Neural cell (in vitro differentiated cells): ENCODE measurements around the gene HOXA4. TPM values are rescaled to one million over a fixed set of nuclear protein-coding genes. Genes with fewer than 3 reads are reported as not detected.

Experiments used
- H2AFZ ChIP-seq: fragments of 200-600, 300-800 bp; sonication (generic), shearing (Covaris generic); 2 replicates; pipeline ENCODE4 v1.6.0; 2014; ENCODE audit warnings: low read depth, mild to moderate bottlenecking, antibody characterized with exemption, low read length, moderate library complexity
- H3F3A ChIP-seq: fragments of 200-600 bp; shearing (Covaris generic); 2 replicates; pipeline ENCODE4 v1.6.1; 2016; ENCODE audit warnings: mild to moderate bottlenecking, moderate library complexity, mixed read lengths, antibody characterized with exemption, low read length; ENCODE audit not compliant: insufficient read depth, poor library complexity, severe bottlenecking
- H3K27ac ChIP-seq: fragments of 200-600, 300-800 bp; sonication (generic), shearing (Covaris generic); 2 replicates; pipeline ENCODE4 v1.5.1; 2014; ENCODE audit warnings: mild to moderate bottlenecking, low read length, moderate library complexity
- H3K27me3 ChIP-seq: fragments of 300-800, 200-600 bp; sonication (generic), shearing (Covaris generic); 2 replicates; pipeline ENCODE4 v1.6.0; 2014; ENCODE audit warnings: mild to moderate bottlenecking, low read depth, low read length, moderate library complexity; ENCODE audit not compliant: insufficient read depth
- H3K36me3 ChIP-seq: fragments of 300-800, 200-600 bp; sonication (generic), shearing (Covaris generic); 2 replicates; pipeline ENCODE4 v1.5.1; 2014; ENCODE audit warnings: mild to moderate bottlenecking, antibody characterized with exemption, low read length, moderate library complexity; ENCODE audit not compliant: insufficient read depth
- H3K4me2 ChIP-seq: fragments of 300-800, 200-600 bp; sonication (generic), shearing (Covaris generic); 2 replicates; pipeline ENCODE4 v1.6.0; 2014; ENCODE audit warnings: mild to moderate bottlenecking, low read length
- H3K4me3 ChIP-seq: fragments of 300-800, 200-600 bp; sonication (generic), shearing (Covaris generic); 2 replicates; pipeline ENCODE4 v1.5.1; 2014; ENCODE audit warnings: mild to moderate bottlenecking, low read length, moderate library complexity
- H3K79me2 ChIP-seq: fragments of 200-600 bp; shearing (Covaris generic); replicated peaks from 2 replicates; pipeline ENCODE4 v1.6.0; 2014; ENCODE audit warnings: mild to moderate bottlenecking, low read length, moderate library complexity; ENCODE audit not compliant: insufficient read depth
- H3K9ac ChIP-seq: fragments of 300-800, 200-600 bp; sonication (generic), shearing (Covaris generic); 2 replicates; pipeline ENCODE4 v1.6.1; 2016; ENCODE audit warnings: mild to moderate bottlenecking, low read length, mixed read lengths
- H3K9me2 ChIP-seq: fragments of 200-600 bp; shearing (Covaris generic); 2 replicates; pipeline ENCODE4 v1.6.1; 2016; ENCODE audit warnings: mild to moderate bottlenecking, low read length, mixed read lengths; ENCODE audit not compliant: insufficient read depth
- H3K9me3 ChIP-seq: fragments of 200-600, 300-800 bp; sonication (generic), shearing (Covaris generic); 2 replicates; pipeline ENCODE4 v1.6.1; 2016; ENCODE audit warnings: mild to moderate bottlenecking, mixed run types, low read length, moderate library complexity, mixed read lengths
- H4K20me1 ChIP-seq: fragments of 200-600 bp; shearing (Covaris generic); 2 replicates; pipeline ENCODE4 v1.6.1; 2016; ENCODE audit warnings: mild to moderate bottlenecking, mixed run types; ENCODE audit not compliant: insufficient read depth
- CTCF ChIP-seq: fragments of 450-650 bp; IDR thresholded peaks from 2 replicates; pipeline ENCODE4 v1.5.1; 2014; ENCODE audit warnings: antibody characterized with exemption, mild to moderate bottlenecking, moderate library complexity; ENCODE audit not compliant: poor library complexity, severe bottlenecking
- EP300 ChIP-seq: fragments of 450-650 bp; conservative IDR thresholded peaks from 2 replicates; pipeline ENCODE4 v1.6.1; 2014; ENCODE audit warnings: antibody characterized with exemption, mild to moderate bottlenecking, moderate library complexity; ENCODE audit not compliant: poor library complexity, severe bottlenecking
- EZH2 ChIP-seq: fragments of 200-600, 300-800 bp; shearing (Covaris generic), sonication (generic); IDR thresholded peaks from 2 replicates; pipeline ENCODE4 v1.6.1; 2014; ENCODE audit warnings: antibody characterized with exemption, low read length, borderline replicate concordance, mild to moderate bottlenecking; ENCODE audit not compliant: insufficient read depth, poor library complexity, severe bottlenecking
- MXI1 ChIP-seq: fragments of 450-650 bp; conservative IDR thresholded peaks from 2 replicates; pipeline ENCODE4 v1.6.1; 2014; ENCODE audit warnings: antibody characterized with exemption, mild to moderate bottlenecking; ENCODE audit not compliant: poor library complexity, severe bottlenecking
- POLR2AphosphoS5 ChIP-seq: IDR thresholded peaks from 2 replicates; pipeline ENCODE4 v1.6.1; 2012
- RAD21 ChIP-seq: fragments of 450-650 bp; conservative IDR thresholded peaks from 2 replicates; pipeline ENCODE4 v1.6.1; 2014; ENCODE audit warnings: antibody characterized with exemption, mild to moderate bottlenecking, moderate library complexity
- REST ChIP-seq: IDR thresholded peaks from 2 replicates; pipeline ENCODE4 v1.6.1; 2012; ENCODE audit warnings: borderline replicate concordance
- SMC3 ChIP-seq: fragments of 450-650 bp; conservative IDR thresholded peaks from 2 replicates; pipeline ENCODE4 v1.6.1; 2014; ENCODE audit warnings: antibody characterized with exemption, mild to moderate bottlenecking, moderate library complexity; ENCODE audit not compliant: poor library complexity
- TAF1 ChIP-seq: IDR thresholded peaks from 2 replicates; pipeline ENCODE4 v1.6.1; 2012; ENCODE audit warnings: low read depth
- polyA plus RNA-seq: library from polyadenylated mRNA; depleted of rRNA; stranded (reverse); fragments of >200 nt; gene quantifications from 2 replicates; pipeline ENCODE4 v1.2.3, GENCODE V29; 2014

Gene HOXA4
- polyA plus RNA-seq, 1 donor from 2014 or later = not detected

DNA sequence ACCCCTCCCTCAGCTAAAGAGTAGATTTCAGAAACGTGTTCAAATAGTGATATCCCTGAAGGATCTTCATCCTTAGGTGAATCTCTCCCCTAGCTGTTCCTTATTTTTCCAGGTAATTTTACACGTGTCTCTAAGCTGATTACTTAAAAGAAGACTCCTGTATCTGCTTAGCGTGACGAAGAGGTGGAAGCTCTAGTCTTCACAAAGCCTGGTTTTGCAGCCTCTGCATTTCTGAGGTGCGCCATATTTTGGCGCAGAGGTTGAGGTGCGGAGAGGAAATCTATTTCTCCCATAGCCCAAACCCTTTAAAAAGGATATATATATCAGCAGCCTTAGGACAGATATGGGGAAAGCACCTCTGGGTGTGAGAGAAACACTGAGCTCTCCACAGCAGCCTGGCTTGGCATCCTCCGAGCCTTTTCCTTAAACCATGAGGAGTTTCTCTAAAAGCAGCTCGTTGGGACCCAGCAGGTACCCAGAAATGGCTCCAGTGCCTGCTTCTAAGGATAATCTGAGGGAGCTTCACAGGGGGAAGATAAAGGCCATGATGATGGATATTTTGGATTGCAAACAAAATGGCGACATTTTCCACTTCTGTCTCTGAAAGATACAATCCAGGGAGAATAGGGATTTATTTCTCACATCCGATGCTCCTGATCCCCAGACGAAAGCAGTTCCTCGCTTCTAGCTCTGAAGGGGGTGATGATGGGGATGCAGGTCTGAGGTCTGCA is 25.1 kb downstream of the HOXA4 start:
- no peak overlapping the region for H2AFZ ChIP-seq
- no peaks in the 10 kb centered on the region for H3K36me3 ChIP-seq
- no peak overlapping the region for H3K4me3 ChIP-seq
- H3K79me2 ChIP-seq = no peaks in the 10 kb centered on the region
- no peak overlapping the region for H3K4me2 ChIP-seq
- no peak overlapping the region for H3K27ac ChIP-seq
- no peaks in the 10 kb centered on the region for H3K9me3 ChIP-seq
- no peak overlapping the region for H3K9ac ChIP-seq
- H3K9me2 ChIP-seq = no peaks in the 10 kb centered on the region
- H4K20me1 ChIP-seq = no peaks in the 10 kb centered on the region
- no peaks in the 10 kb centered on the region for H3F3A ChIP-seq
- TF ChIP-seq EP300 (no peak), TAF1 (no peak), REST (no peak), SMC3 (no peak), POLR2AphosphoS5 (no peak), CTCF (no peak), RAD21 (no peak), MXI1 (no peak), EZH2 (no peak)
- H3K27me3 ChIP-seq = peaks cover 100% of the 10 kb centered on the region

- no peak for TF ChIP-seq RAD21
- TF ChIP-seq CTCF = no peak
- TF ChIP-seq TAF1 = no peak
- no peak for TF ChIP-seq REST
- no peak for TF ChIP-seq MXI1
- TF ChIP-seq SMC3 = no peak
- TF ChIP-seq EZH2 = no peak
- no peak for TF ChIP-seq EP300
- no peak for TF ChIP-seq POLR2AphosphoS5
- no peaks in the 10 kb centered on the region for H3F3A ChIP-seq
- H4K20me1 ChIP-seq = no peaks in the 10 kb centered on the region
- H3K4me3 ChIP-seq = no peak overlapping the region
- no peak overlapping the region for H3K9ac ChIP-seq
- no peak overlapping the region for H3K27ac ChIP-seq
- no peaks in the 10 kb centered on the region for H3K79me2 ChIP-seq
- H3K27me3 ChIP-seq = peaks cover 100% of the 10 kb centered on the region
- H3K9me3 ChIP-seq = no peaks in the 10 kb centered on the region
- no peaks in the 10 kb centered on the region for H3K36me3 ChIP-seq
- H3K9me2 ChIP-seq = no peaks in the 10 kb centered on the region
- H2AFZ ChIP-seq = no peak overlapping the region
- no peak overlapping the region for H3K4me2 ChIP-seq
Measured at GRCh38 chr7:27104341-27105058, 26.1 kb downstream of the HOXA4 start.
